Mesenchymal stem cell (in vitro differentiated cells and primary cell): Measurements from ENCODE around the gene FGF11.

Experiments
- DNase-seq: peaks from one replicate; pipeline ENCODE4 v3.0.0-alpha.2; 2013
- H2AFZ ChIP-seq: one replicate; pipeline ENCODE4 v1.6.1; 2013; ENCODE audit warnings: low read depth, mild to moderate bottlenecking, control low read depth, inconsistent platforms, low read length, moderate library complexity
- H2AK5ac ChIP-seq: 2 replicates; pipeline ENCODE4 v1.6.1; 2013; ENCODE audit warnings: low read length, moderate library complexity, mild to moderate bottlenecking, inconsistent platforms; ENCODE audit not compliant: severe bottlenecking
- H2BK120ac ChIP-seq: one replicate; pipeline ENCODE4 v1.6.1; 2013; ENCODE audit warnings: low read depth, mild to moderate bottlenecking, inconsistent platforms, low read length, moderate library complexity
- H2BK12ac ChIP-seq, 2 experiments: one replicate each; pipeline ENCODE4 v1.6.1; 2013; ENCODE audit warnings: inconsistent platforms in 2 of 2, low read length in 2 of 2, mild to moderate bottlenecking in 2 of 2, moderate library complexity in 2 of 2, control low read depth in 1 of 2
- H2BK15ac ChIP-seq: one replicate; pipeline ENCODE4 v1.6.1; 2013; ENCODE audit warnings: mild to moderate bottlenecking, low read depth, inconsistent platforms; ENCODE audit not compliant: poor library complexity, severe bottlenecking
- H2BK5ac ChIP-seq: 2 replicates; pipeline ENCODE4 v1.6.1; 2013; ENCODE audit warnings: low read depth, mild to moderate bottlenecking, low read length, control low read depth, inconsistent platforms; ENCODE audit not compliant: poor library complexity, severe bottlenecking
- H3K14ac ChIP-seq, 2 experiments: one replicate each; pipeline ENCODE4 v1.6.1; 2013; ENCODE audit warnings: inconsistent platforms in 2 of 2, low read length in 2 of 2, control low read depth in 1 of 2, mild to moderate bottlenecking in 1 of 2, moderate library complexity in 1 of 2
- H3K18ac ChIP-seq, 2 experiments: one replicate each; pipeline ENCODE4 v1.6.1; 2013; ENCODE audit warnings: inconsistent platforms in 2 of 2, low read length in 2 of 2, control low read depth in 1 of 2, low read depth in 1 of 2, mild to moderate bottlenecking in 1 of 2
- H3K23ac ChIP-seq, 2 experiments: one replicate each; pipeline ENCODE4 v1.6.1; 2013; ENCODE audit warnings: inconsistent platforms in 2 of 2, low read length in 2 of 2, mild to moderate bottlenecking in 2 of 2, moderate library complexity in 2 of 2, control low read depth in 1 of 2
- H3K27ac ChIP-seq: 2 replicates; pipeline ENCODE4 v1.5.1; 2013; ENCODE audit warnings: mild to moderate bottlenecking, moderate library complexity, low read length, control low read depth, inconsistent platforms; ENCODE audit not compliant: poor library complexity, severe bottlenecking
- H3K27me3 ChIP-seq, 2 experiments: 2 replicates each; pipeline versions ENCODE4 v1.6.1 to v1.7.0; 2013; ENCODE audit warnings: low read length in 2 of 2, mild to moderate bottlenecking in 2 of 2, moderate library complexity in 2 of 2, control low read depth in 1 of 2, inconsistent platforms in 1 of 2; ENCODE audit not compliant: control insufficient read depth in 1 of 2, insufficient read depth in 1 of 2
- H3K36me3 ChIP-seq, 2 experiments: 2 replicates each; pipeline versions ENCODE4 v1.6.1 to v1.7.0; 2013; ENCODE audit warnings: low read length in 2 of 2, control low read depth in 1 of 2, inconsistent platforms in 1 of 2, low read depth in 1 of 2, mild to moderate bottlenecking in 1 of 2; ENCODE audit not compliant: insufficient read depth in 2 of 2, control insufficient read depth in 1 of 2
- H3K4ac ChIP-seq, 2 experiments: one replicate each; pipeline ENCODE4 v1.6.1; 2013; ENCODE audit warnings: inconsistent platforms in 2 of 2, low read length in 2 of 2, mild to moderate bottlenecking in 2 of 2, moderate library complexity in 2 of 2, control low read depth in 1 of 2, low read depth in 1 of 2
- H3K4me1 ChIP-seq: 2 replicates; pipeline ENCODE4 v1.6.1; 2013; ENCODE audit warnings: low read depth, low read length, control low read depth; ENCODE audit not compliant: control insufficient read depth, insufficient read depth
- H3K4me2 ChIP-seq: 2 replicates; pipeline ENCODE4 v1.6.1; 2013; ENCODE audit warnings: low read length, mild to moderate bottlenecking, inconsistent platforms; ENCODE audit not compliant: poor library complexity, severe bottlenecking
- H3K4me3 ChIP-seq, 2 experiments: 2 replicates each; pipeline versions ENCODE4 v1.5.1 to v1.7.0; 2013; ENCODE audit warnings: low read length in 2 of 2, mild to moderate bottlenecking in 2 of 2, control low read depth in 1 of 2, low read depth in 1 of 2; ENCODE audit not compliant: insufficient read depth in 1 of 2
- H3K79me1 ChIP-seq: replicated peaks from 2 replicates; pipeline ENCODE4 v1.6.1; 2013; ENCODE audit warnings: mild to moderate bottlenecking, control low read depth, low read length, inconsistent platforms; ENCODE audit not compliant: poor library complexity, severe bottlenecking
- H3K9ac ChIP-seq: 2 replicates; pipeline ENCODE4 v1.7.0; 2013; ENCODE audit warnings: mild to moderate bottlenecking, low read length, moderate library complexity
- H3K9me3 ChIP-seq: 2 replicates; pipeline ENCODE4 v1.7.0; 2013; ENCODE audit warnings: mild to moderate bottlenecking, low read length; ENCODE audit not compliant: control insufficient read depth
- H4K8ac ChIP-seq: one replicate; pipeline ENCODE4 v1.6.1; 2013; ENCODE audit warnings: inconsistent platforms, mild to moderate bottlenecking, low read length, moderate library complexity
- H4K91ac ChIP-seq: one replicate; pipeline ENCODE4 v1.6.1; 2013; ENCODE audit warnings: mild to moderate bottlenecking, low read length, inconsistent platforms
- WGBS: methylation state at CpG from one replicate; pipeline ENCODE4 v1.1.7; 2013; ENCODE audit warnings: mixed read lengths; 5-methylcytosine and 5-hydroxymethylcytosine counted together

Gene FGF11

DNA sequence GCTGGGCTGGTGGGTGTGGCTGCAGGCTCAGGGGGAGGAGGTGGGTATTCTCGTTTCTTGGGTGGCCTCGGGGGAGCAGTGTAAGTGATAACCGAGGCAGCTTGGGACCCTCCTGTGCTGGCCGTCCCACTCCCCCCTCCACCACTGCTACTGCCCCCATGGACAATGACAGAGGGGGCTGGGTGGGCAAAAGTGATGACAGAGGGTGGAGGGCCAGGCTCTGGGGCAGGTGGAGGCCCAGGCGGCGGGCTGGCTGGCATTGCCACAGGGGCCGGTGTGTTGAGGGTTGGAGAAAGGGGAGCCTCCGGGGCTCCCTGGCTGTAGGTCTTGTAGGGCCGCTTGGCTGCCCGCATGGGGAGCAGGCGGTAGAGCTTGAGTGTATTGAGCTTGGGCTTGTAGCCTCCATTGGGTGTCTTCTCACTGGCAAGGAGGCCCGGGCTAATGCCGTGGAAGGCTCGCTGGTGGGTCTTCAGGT lies 24.1 kb downstream of the FGF11 start:
- Histone ChIP-seq H2BK120ac (no peak overlapping the region), H2AK5ac (no peak overlapping the region), H3K14ac (no peak overlapping the region), H3K4ac (no peak overlapping the region), H3K18ac (no peak overlapping the region), H2BK12ac (no peak overlapping the region), H3K4me2 (no peak overlapping the region), H3K79me1 (peaks cover 43% of the 10 kb centered on the region), H3K27me3 (no peaks in the 10 kb centered on the region), H3K27ac (no peak overlapping the region), H2AFZ (no peak overlapping the region), H3K23ac (no peak overlapping the region), H2BK5ac (no peak overlapping the region), H3K9ac (no peak overlapping the region), H3K9me3 (no peaks in the 10 kb centered on the region), H4K91ac (no peak overlapping the region), H3K36me3 (peaks cover 58 to 63% of the 10 kb centered on the region in 2 experiments), H3K4me1 (peaks cover 8% of the 10 kb centered on the region), H4K8ac (no peak overlapping the region), H2BK15ac (no peak overlapping the region), H3K4me3 (no peak overlapping the region)
- whole genome bisulfite sequencing = over 99% methylated on average over 10 of the region's 14 CpGs
- no peak for DNase-seq

GRCh38 chr17:7464081-7464480 lies 24.8 kb downstream of the FGF11 start:
- Histone ChIP-seq H2BK120ac (no peak overlapping the region), H3K27me3 (no peaks in the 10 kb centered on the region), H3K36me3 (peaks cover 59 to 69% of the 10 kb centered on the region in 2 experiments), H3K14ac (no peak overlapping the region), H2AFZ (no peak overlapping the region), H4K8ac (no peak overlapping the region), H3K4me1 (peaks cover 8% of the 10 kb centered on the region), H3K27ac (no peak overlapping the region), H2BK5ac (no peak overlapping the region), H3K18ac (no peak overlapping the region), H2BK12ac (no peak overlapping the region), H3K4me2 (no peak overlapping the region), H3K79me1 (peaks cover 48% of the 10 kb centered on the region), H4K91ac (no peak overlapping the region), H2AK5ac (no peak overlapping the region), H3K4ac (no peak overlapping the region), H2BK15ac (no peak overlapping the region), H3K9ac (no peak overlapping the region), H3K23ac (no peak overlapping the region), H3K9me3 (no peaks in the 10 kb centered on the region), H3K4me3 (no peak overlapping the region)
- no peak for DNase-seq
- 95% methylated on average over 9 of the region's 9 CpGs for WGBS

- H3K14ac ChIP-seq = no peak overlapping the region
- H3K23ac ChIP-seq = no peak overlapping the region
- no peak overlapping the region for H4K8ac ChIP-seq
- H3K4me3 ChIP-seq = peak overlapping the region in 1 of 2 experiments; percentile 29
- H3K4me1 ChIP-seq = peaks cover 8% of the 10 kb centered on the region
- no peak overlapping the region for H3K4ac ChIP-seq
- H4K91ac ChIP-seq = no peak overlapping the region
- no peak overlapping the region for H2BK120ac ChIP-seq
- no peak overlapping the region for H3K18ac ChIP-seq
- H3K4me2 ChIP-seq = no peak overlapping the region
- no peaks in the 10 kb centered on the region for H3K9me3 ChIP-seq
- H3K9ac ChIP-seq = no peak overlapping the region
- peak overlapping the region; percentile 80 for H2BK15ac ChIP-seq
- H2BK12ac ChIP-seq = no peak overlapping the region
- H3K36me3 ChIP-seq = peaks cover 59 to 67% of the 10 kb centered on the region in 2 experiments
- H3K79me1 ChIP-seq = peaks cover 49% of the 10 kb centered on the region
- H2BK5ac ChIP-seq = no peak overlapping the region
- H2AK5ac ChIP-seq = no peak overlapping the region
- DNase-seq = no peak
- no peak overlapping the region for H3K27ac ChIP-seq
- H3K27me3 ChIP-seq = no peaks in the 10 kb centered on the region
- no peak overlapping the region for H2AFZ ChIP-seq
- WGBS = 98% methylated on average over 33 of the region's 33 CpGs
Observed at GRCh38 chr17:7465597-7466275, 26.4 kb downstream of the FGF11 start.

- H3K36me3 ChIP-seq = peaks cover 56 to 61% of the 10 kb centered on the region in 2 experiments
- H3K18ac ChIP-seq = no peak overlapping the region
- H3K79me1 ChIP-seq = peaks cover 47% of the 10 kb centered on the region
- peak overlapping the region; percentile 73 for H4K91ac ChIP-seq
- no peaks in the 10 kb centered on the region for H3K9me3 ChIP-seq
- peak overlapping the region; percentile 50 for H4K8ac ChIP-seq
- H3K14ac ChIP-seq = no peak overlapping the region
- no peak overlapping the region for H3K4ac ChIP-seq
- H3K4me2 ChIP-seq = no peak overlapping the region
- DNase-seq = no peak
- no peak overlapping the region for H2BK5ac ChIP-seq
- peak overlapping the region in 1 of 2 experiments; percentile 33 for H2BK12ac ChIP-seq
- H2AFZ ChIP-seq = no peak overlapping the region
- no peak overlapping the region for H3K27ac ChIP-seq
- H2AK5ac ChIP-seq = no peak overlapping the region
- peaks cover 8% of the 10 kb centered on the region for H3K4me1 ChIP-seq
- H3K4me3 ChIP-seq = no peak overlapping the region
- no peak overlapping the region for H2BK120ac ChIP-seq
- H3K9ac ChIP-seq = peak overlapping the region; percentile 42
- H2BK15ac ChIP-seq = peak overlapping the region; percentile 80
- H3K27me3 ChIP-seq = no peaks in the 10 kb centered on the region
- 99% methylated on average over 9 of the region's 9 CpGs for WGBS
- no peak overlapping the region for H3K23ac ChIP-seq
Observed at GRCh38 chr17:7466318-7466638, 27.0 kb downstream of the FGF11 start.
